ENCODE results near the gene EIF4ENIF1.
"Not testable (repeated sequence)": the region's sequence is repeated elsewhere in the genome, so short reads cannot be mapped to it uniquely, and the experiment has no call there.

Gene EIF4ENIF1

GRCh38 chr22:31442768-31443489 lies 46.7 kb downstream of the EIF4ENIF1 start:
- DNase-seq: no peak

GRCh38 chr22:31441652-31442051 lies 48.0 kb downstream of the EIF4ENIF1 start:
- no peak for DNase-seq

- DNase-seq: no peak
These were observed 49.0 kb downstream of the EIF4ENIF1 start for GRCh38 chr22:31440681-31441080.

- no peak for DNase-seq
These were observed 49.8 kb downstream of the EIF4ENIF1 start for GRCh38 chr22:31439808-31440207.

DNA sequence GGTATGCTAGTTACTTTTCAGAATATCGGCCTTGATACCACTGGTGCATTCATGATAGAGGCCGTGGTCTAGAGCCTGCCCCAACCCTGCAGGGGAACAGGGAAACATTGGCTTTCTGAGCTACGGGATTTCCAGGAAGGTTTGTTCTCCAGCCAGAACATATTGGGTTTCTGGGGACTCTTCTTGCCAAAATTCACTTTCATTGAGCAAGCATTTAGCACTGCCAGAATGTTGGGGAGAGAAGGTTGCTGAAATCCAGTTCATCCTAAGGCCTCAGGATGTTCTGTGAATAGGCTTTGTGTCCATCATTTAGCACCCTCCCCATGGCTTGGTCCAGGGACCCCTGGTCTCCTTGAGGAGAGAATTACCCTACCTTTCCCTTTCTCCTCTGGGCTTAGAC lies 53.5 kb downstream of the EIF4ENIF1 start:
- no peak for DNase-seq

DNA sequence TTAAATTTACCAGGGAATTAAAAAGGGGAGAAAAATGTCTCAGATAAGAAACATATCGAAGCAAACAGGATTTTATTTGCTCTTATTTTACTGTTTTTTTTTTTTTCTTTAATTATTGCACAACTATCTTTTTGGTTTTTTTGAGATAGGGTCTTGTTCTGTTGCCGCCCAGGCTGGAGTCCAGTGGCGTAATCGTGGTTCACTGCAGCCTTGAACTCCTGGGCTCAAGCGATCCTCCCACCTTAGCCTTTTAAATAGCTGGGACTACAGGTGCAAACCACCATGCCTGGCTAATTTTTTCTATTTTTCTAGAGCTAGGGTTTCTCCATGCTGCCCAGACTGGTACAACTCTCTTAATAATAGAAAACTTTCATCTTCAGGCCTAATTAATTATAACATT lies 57.7 kb downstream of the EIF4ENIF1 start:
- no peak for DNase-seq

GRCh38 chr22:31425331-31426050 lies 64.2 kb downstream of the EIF4ENIF1 start:
- no peak for DNase-seq

GRCh38 chr22:31402350-31402749 lies 87.3 kb downstream of the EIF4ENIF1 start:
- DNase-seq: not testable (repeated sequence)

- DNase-seq: no peak
These were observed 89.6 kb downstream of the EIF4ENIF1 start for GRCh38 chr22:31400023-31400397.

DNA sequence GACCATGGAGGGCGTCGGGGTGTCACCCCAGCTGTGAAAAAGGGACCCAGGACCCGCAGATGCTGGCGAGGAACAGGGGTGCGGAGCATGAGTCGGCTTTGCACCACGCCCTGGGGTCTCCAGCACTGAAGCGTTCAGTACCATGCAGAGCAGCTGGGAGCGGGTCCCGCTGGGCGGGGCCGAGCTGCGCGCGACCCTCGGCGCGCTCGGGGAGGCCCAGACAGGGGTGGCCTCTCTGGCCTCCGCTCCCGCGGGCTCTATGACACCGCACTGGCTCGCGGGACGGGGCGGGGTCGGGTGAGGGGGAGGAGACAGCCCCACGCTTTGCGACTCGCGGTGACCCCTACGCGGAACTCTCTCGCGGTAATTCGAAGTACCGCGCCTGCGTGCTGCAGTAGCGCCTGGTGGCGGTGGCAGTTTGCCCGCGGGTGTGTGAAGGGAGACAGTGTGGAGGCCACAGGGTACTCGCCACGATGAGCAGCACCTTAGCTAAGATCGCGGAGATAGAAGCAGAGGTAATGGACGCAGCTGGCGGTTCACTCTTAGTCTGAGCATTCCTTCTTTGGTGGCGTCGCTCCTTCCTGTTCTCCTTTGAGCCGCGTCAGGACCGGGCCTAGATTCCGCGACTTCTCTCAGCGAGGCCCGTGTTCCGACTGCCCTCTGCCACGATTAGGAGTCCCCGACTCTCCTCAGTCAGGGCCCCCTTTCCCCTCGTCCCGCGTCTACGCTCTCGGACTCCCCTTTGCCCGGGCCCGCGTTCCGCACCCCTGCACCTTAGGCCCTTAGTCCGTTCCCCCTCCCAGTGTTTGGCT lies 90.2 kb downstream of the EIF4ENIF1 start, which contains the start of gene DRG1:
Gene DRG1 (plus strand): TSS at position 394 of the 812 bp plus-strand sequence. CDS start 80 bp downstream, at position 474.
- DNase-seq: peak; percentile 92

GRCh38 chr22:31398231-31398630 lies 91.4 kb downstream of the EIF4ENIF1 start:
- DNase-seq: no peak

DNA sequence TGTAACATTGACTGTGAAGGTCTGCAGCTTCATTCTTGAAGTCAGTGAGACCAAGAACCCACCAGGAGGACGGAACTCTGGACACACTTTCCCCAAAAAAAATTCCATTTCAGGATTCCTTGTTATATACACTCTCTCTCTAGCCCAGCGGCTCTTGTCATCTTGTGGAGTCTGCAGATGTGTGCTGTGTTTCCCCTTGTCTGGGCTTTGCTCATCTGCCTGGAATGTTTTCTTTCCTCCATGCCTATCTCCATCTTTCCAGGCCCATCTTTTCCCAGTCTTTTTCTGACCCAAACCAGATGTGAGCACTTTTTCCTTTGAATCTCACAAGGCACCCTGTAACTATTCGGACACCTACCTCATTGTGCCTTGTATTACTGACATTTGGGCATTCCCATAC lies 95.3 kb downstream of the EIF4ENIF1 start:
- no peak for DNase-seq

- no peak for DNase-seq
These were observed 95.7 kb downstream of the EIF4ENIF1 start for GRCh38 chr22:31393893-31394292.
